A549 (cell line): ENCODE data around the gene G6PC1.

Source experiments
- CHD2 ChIP-seq: fragments of 150-350 bp; IDR thresholded peaks from 2 replicates; pipeline ENCODE4 v1.6.1; 2014; ENCODE audit warnings: low read length; ENCODE audit not compliant: partially characterized antibody
- CTCF ChIP-seq: fragments of >200 bp; sonication (Bioruptor Twin); formaldehyde crosslinking; IDR thresholded peaks from 3 replicates; pipeline ENCODE4 v1.5.1; 2016
- EHF ChIP-seq: fragments of 250-450 bp; sonication (Bioruptor Pico); IDR thresholded peaks from 2 replicates; pipeline ENCODE4 v1.5.0; 2020; ENCODE audit warnings: mild to moderate bottlenecking
- EP300 ChIP-seq, 2 experiments: fragments of >200 bp; sonication (Bioruptor Twin); formaldehyde crosslinking; IDR thresholded peaks; 2 replicates in 1 of 2; 3 replicates in 1 of 2; pipeline ENCODE4 v1.6.1; 2016 to 2017
- HMGXB4 ChIP-seq: fragments of 250-450 bp; sonication (Bioruptor Pico); IDR thresholded peaks from 2 replicates; pipeline ENCODE4 v1.5.0; 2021; ENCODE audit warnings: mild to moderate bottlenecking, moderate library complexity, borderline replicate concordance
- MYC ChIP-seq: IDR thresholded peaks from 2 replicates; pipeline ENCODE4 v1.6.1; 2012; ENCODE audit warnings: mild to moderate bottlenecking, inconsistent platforms, low read length, improper control_type of control experiment, borderline replicate concordance
- NPAS2 ChIP-seq: fragments of 250-450 bp; sonication (Bioruptor Pico); IDR thresholded peaks from 2 replicates; pipeline ENCODE4 v1.8.0; 2022; ENCODE audit warnings: mild to moderate bottlenecking, moderate library complexity, borderline replicate concordance
- POLR2A ChIP-seq: IDR thresholded peaks from 2 replicates; pipeline ENCODE4 v1.6.1; 2012; ENCODE audit warnings: mild to moderate bottlenecking, low read length
- RAD21 ChIP-seq, 2 experiments: fragments of >200 bp in 1 of 2; sonication (Bioruptor Twin) in 1 of 2; formaldehyde crosslinking in 1 of 2; IDR thresholded peaks in 1 of 2; conservative IDR thresholded peaks in 1 of 2; 2 replicates in 1 of 2; 3 replicates in 1 of 2; pipeline ENCODE4 v1.6.1; 2012 to 2018; ENCODE audit warnings: inconsistent platforms in 1 of 2
- REST ChIP-seq: fragments of 200-600 bp; sonication (generic); IDR thresholded peaks from 2 replicates; pipeline ENCODE4 v1.6.1; 2016; ENCODE audit warnings: antibody characterized with exemption, mild to moderate bottlenecking, moderate library complexity
- RFX5 ChIP-seq: fragments of 450-650 bp; IDR thresholded peaks from 2 replicates; pipeline ENCODE4 v1.7.1; 2014; ENCODE audit warnings: antibody characterized with exemption, mild to moderate bottlenecking, moderate library complexity
- ZFP36 ChIP-seq: fragments of 450-650 bp; IDR thresholded peaks from 2 replicates; pipeline ENCODE4 v1.6.1; 2014; ENCODE audit warnings: borderline replicate concordance; ENCODE audit not compliant: partially characterized antibody

GRCh38 chr17:42920106-42920900, 19.7 kb downstream of the G6PC1 start:
- TF ChIP-seq NPAS2 (CRISPR knock-in tag) (no peak), CTCF (no peak), EHF (CRISPR knock-in tag) (no peak), CHD2 (no peak), REST (no peak), RAD21 (conservative IDR thresholded peaks at IDR 0.05 in 1 of 2, IDR thresholded peaks at IDR 0.05 in 1 of 2) (no peak), POLR2A (no peak), HMGXB4 (CRISPR knock-in tag) (no peak), MYC (no peak), EP300 (IDR thresholded peaks at IDR 0.05) (no peak), ZFP36 (no peak), RFX5 (no peak)
